NCI-H2196 (cell line): Measurements from ENCODE around the gene TSPAN9.

Experiments
- DNase-seq: peaks from one replicate; lab custom pipeline; 2025; ENCODE audit not compliant: unreplicated experiment; lab: John Stamatoyannopoulos, UW

TSPAN9 gene

DNA sequence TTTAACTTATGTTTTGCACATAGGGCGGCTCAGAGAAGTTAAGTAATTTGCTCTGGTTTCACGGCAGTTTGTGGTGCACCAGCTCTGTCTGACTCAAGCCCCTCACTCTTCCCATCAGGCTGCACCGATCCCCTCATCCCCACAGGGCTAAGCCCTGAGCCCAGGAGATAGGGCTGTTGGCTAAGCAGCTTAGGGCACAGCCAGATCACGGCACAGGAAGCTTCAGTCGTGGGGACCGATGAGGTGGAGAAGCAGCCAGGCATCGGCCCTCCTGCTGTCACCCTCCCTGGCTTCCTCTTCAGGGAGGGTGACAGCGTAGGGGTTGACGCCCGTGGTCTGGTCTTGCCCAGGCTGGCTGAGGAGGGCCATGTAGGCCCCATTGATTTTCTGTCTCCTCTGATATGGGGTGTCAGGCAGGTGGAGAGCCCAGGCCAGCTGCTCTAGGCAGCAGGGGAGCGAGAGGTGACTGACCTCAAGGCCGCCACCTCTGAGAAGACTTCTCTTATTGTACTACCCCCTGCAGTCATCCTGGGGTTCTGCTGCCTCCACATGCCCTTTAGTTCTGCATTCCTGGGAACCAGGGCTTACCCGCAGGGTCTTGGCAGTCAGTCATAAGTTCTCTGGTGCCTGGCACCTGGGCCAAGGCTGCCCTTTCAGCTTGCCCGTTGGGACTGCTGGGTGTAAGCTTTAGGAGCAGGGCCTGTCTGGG, 166.4 kb downstream of the TSPAN9 start:
- DNase-seq: no peak

GRCh38 chr12:3244219-3244750, 167.1 kb downstream of the TSPAN9 start:
- DNase-seq: no peak

DNA sequence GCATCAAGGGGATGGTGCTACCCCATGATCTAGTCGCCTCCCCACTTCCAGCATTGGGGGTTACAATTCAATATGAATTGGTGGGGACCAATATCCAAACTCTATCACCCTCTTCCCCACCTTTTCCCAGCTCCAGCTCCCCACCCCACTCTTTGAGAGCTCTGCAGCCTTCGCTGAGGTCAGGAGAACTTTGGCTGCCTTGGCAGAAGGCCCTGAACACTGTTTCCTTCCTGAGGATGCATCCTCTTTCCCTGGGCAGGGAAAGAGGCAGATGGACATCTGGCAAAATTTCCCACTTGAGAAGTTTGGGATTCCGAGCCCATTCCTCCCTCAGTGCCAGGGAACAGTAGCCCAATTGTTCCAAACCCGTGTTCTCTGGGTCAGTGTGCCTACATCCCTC, 169.1 kb downstream of the TSPAN9 start:
- DNase-seq: no peak

DNA sequence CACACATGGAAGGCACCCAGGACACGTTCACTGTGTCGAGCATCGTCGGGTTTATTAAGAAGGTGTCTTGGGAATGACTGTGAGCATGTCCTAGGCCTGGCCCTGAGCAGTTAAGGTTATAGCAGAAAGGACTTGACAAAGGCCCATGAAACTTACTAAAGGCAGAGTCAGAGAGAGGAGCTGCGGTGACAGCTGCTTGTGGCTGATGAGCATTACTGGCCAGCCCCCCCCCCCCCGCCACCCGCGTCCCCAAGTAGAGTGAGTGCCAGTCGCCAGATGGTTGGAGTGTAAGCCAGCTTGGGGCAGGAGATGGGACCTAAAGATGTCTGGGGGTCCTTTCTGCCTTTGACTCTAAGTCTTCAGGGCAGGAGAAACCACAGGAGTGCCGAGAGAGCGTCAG, 169.9 kb downstream of the TSPAN9 start:
- DNase-seq: no peak

DNA sequence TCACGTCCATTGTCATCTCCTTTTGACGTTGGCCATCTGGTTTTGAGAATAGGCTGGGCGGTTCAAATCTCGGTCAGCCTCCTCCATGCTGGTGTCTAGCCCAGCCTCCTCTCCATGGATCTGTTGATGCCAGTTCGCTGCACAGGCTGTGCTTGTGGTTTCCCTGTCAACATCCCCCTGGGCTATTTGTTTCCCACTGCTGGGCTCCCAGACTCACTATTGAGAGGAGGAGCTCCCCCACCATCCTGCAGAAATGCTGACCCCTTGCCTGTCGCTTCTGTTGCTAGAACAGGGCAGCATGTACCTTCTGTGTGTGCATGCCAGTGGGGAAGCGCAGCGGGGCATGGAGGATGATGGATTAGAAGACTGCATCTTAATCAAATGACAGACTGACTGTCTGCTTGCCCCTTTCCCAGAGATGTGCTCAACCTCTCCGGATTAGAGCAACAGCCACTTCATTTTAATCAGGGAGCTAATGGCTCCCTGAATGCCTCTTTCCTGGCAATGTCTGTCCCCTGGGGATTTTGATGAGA, 170.5 kb downstream of the TSPAN9 start:
- no peak for DNase-seq

DNA sequence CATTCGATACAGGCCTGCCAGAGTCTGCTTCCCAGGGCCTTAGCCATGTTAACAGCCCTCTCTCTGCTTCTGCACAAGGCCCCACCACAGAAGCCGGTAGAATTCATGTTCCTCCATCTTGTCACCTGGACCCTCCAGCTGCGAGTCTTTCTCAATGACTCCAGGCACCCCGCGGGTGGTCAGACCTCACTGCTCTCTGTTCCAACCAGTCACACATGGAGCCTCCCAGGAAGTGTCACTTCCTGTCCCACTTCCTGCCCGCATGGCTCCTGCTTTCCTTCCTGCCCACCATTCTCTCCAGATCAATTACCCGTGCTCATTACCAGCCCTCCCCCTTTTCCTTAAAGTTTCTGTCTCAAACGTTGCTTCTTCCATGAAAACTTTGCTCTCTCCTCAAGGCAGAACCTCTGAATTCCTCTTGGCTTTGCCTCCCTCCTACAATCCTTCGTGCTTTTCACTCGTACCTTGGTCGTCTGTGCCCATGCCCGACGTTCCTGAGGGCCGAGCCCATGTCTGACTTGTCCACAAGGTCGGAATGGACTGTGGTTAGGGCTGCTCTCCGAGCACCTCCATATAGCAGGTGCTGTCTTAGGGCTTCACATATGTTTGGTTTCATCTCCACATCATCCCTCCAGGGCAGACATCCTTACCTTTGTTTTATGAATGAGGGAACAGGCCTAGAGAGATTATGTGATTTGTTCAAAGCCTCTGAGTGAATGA, 172.1 kb downstream of the TSPAN9 start:
- DNase-seq: no peak

GRCh38 chr12:3250034-3250433, 172.9 kb downstream of the TSPAN9 start:
- no peak for DNase-seq

- no peak for DNase-seq
Observed at GRCh38 chr12:3250576-3250975, 173.4 kb downstream of the TSPAN9 start.

DNA sequence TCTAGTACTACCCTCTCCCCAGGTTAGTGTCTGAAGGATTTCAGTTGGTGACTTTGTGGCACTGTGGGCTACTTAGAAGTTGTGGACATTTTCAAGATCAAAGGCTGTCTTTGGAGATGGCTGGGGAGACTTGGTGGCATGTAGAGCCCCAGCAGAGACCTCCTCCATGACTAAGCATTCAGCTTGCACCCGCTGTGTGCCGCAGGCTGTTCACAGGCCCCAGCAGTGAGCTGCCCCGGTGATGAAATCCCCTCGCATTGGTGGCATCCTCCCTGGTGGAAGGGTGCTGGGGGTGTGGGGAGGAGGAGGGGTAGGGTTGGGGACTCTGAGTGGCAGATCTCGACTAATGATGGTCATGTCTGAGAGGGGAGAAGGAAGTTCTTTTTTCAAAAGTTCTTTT, 173.9 kb downstream of the TSPAN9 start:
- no peak for DNase-seq

GRCh38 chr12:3251691-3252090, 174.5 kb downstream of the TSPAN9 start:
- no peak for DNase-seq

GRCh38 chr12:3252450-3252891, 175.3 kb downstream of the TSPAN9 start:
- no peak for DNase-seq

- no peak for DNase-seq
Observed at GRCh38 chr12:3253682-3254275, 176.6 kb downstream of the TSPAN9 start.

GRCh38 chr12:3255057-3255456, 177.9 kb downstream of the TSPAN9 start:
- no peak for DNase-seq

DNA sequence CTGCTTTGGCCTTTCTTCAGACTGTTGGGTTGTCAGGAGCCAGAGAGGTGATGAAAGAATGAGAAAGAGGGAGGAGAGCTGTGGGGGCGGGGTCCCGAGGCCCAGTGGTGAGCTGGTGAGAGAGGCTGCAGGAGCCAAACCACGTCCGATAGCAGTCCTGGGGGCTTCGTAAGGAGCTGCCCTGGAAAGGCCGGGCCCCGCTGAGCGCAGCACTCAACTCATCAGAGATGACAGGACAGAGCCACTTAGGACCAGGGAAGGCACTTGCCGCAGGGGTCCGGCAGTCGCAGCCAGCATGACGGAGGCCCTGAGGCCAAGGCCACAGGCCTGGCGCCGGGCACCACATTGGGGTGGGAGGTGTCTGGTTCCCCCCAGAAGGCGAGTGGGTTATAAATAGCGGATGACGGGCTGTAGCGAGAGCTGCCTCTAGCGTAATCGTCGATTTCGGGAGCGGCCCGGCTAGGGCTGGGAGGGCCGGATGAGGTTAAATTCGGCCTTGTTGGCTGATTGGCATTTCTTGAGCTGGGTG, 179.0 kb downstream of the TSPAN9 start:
- no peak for DNase-seq

DNA sequence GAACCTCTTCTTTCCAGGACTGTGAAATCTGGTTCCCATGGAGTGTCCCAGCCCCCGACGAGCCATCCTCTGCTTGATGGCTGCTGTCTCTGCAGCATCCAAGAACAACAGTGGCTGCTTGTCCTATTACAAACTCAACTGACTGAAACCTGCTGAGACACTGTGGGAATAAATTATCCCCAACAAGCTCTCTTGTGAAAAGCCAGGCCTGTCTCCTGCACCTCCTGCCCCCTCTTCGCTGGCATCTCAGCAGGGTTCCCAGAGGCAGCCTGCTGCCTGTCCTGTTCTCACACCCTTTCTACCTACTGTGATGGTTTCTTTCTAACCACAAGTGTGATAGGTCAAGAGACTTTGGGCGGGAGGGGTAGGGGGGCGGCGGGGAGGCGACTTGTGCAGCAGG, 180.2 kb downstream of the TSPAN9 start:
- no peak for DNase-seq

GRCh38 chr12:3259973-3260372, 182.8 kb downstream of the TSPAN9 start:
- DNase-seq: no peak

DNA sequence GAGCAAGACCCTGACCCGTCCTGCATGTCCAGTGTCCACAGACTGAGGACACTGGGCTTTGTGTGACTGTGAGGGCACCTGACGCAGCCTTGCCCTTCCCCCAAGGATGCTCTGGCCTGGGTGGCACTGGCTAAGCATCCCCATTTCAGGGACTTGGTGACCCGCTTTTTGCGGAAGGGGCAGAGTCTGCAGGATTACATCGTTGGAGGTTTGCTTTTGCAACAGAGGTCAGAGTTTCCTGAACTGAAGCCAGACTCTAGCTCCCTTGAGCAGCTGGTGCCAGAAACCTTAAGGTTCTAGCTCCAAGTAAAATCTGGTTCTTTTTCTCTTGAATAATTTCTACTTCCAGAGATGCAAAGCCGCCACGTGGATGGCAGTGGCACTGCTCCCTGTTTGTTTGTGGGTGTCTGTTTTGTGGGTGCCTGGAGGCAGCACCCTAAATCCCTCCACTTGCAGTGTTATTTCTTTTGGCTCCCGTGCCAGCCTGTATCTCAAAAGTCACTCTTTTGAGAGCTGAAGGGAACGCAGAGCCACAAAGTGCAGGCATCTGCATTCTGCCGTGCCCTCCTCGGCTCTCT, 184.7 kb downstream of the TSPAN9 start:
- no peak for DNase-seq

GRCh38 chr12:3262470-3262869, 185.3 kb downstream of the TSPAN9 start:
- DNase-seq: no peak

- no peak for DNase-seq
Observed at GRCh38 chr12:3263282-3263681, 186.1 kb downstream of the TSPAN9 start.

GRCh38 chr12:3263939-3264922, 187.1 kb downstream of the TSPAN9 start:
- no peak for DNase-seq
